Measurements from ENCODE around the gene HNRNPA2B1.
"Not testable (repeated sequence)": the region's sequence is repeated elsewhere in the genome, so short reads cannot be mapped to it uniquely, and the experiment has no call there.

The HNRNPA2B1 gene

GRCh38 chr7:26183545-26184280 lies 16.8 kb downstream of the HNRNPA2B1 start:
- DNase-seq, result no peak

DNA sequence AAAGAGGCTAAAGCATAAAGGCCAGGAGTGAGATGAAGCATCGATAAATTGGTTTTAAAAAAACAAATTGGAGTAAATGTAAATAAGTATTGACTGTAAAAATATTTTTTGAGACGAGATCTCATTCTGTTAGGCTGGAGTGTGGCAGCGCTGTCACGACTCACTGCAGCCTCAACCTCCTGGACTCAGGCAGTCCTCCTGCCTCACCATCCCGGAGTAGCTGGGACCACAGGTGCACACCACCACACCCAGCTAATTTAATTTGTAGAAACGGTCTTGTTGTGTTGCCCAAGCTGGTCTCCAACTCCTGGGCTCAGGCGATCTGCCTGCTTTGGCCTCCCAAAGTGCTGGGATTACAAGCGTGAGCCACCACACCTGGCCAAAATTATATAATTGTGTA lies 17.8 kb downstream of the HNRNPA2B1 start:
- no peak for DNase-seq

GRCh38 chr7:26182283-26182682 lies 18.3 kb downstream of the HNRNPA2B1 start:
- DNase-seq, result no peak

GRCh38 chr7:26181474-26182227 lies 18.9 kb downstream of the HNRNPA2B1 start:
- no peak for DNase-seq

DNA sequence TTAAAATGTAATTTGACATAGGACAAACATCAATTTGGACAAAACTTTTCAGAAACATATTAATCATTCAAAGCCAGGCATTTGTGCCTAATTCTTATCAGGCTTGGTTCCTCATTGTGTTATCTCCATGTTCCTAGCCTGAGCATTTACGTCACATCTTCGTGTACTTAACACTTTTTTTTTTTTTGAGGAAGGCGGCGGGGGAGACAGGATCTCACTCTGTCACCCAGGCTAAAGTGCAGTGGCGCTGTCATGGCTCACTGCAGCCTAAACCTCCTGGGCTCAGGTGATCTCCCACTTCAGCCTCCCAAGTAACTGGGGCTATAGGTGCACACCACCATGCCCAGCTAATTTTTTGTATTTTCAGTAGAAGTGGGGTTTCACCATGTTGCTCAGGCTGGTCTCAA lies 19.8 kb downstream of the HNRNPA2B1 start:
- no peak for DNase-seq

DNA sequence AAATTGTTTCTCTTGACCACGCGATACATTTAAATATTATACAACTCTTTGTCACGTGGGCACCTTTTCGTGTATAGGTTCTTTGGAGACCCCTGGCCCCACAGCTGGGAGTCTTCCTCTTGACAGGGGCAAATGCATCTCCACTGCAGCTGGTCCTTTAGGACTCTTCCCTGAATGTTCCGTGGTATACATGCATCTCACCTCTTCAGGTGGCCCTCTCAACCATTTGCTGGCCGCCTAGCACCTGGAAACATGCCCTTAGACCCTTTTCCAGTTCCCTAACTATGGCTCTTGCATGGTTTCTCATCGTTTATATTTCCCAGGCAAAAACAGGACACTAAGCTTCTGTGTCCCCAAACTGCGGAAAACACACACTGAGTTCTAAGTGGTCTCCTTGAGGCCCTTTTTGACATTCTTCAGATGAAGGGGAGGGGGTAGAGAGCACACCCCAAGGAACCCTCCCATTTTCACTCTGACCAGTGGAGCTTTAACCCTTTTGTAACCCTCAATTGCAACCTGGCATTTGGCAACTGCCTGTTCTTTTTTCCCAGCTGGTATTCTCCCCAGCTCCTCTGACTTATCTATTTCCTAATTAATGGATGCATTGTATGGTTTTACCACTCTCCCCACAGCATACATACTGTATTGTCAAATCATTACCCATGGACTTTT lies 20.6 kb downstream of the HNRNPA2B1 start:
- DNase-seq, result no peak

GRCh38 chr7:26179422-26179821 lies 21.1 kb downstream of the HNRNPA2B1 start:
- DNase-seq, result no peak

DNA sequence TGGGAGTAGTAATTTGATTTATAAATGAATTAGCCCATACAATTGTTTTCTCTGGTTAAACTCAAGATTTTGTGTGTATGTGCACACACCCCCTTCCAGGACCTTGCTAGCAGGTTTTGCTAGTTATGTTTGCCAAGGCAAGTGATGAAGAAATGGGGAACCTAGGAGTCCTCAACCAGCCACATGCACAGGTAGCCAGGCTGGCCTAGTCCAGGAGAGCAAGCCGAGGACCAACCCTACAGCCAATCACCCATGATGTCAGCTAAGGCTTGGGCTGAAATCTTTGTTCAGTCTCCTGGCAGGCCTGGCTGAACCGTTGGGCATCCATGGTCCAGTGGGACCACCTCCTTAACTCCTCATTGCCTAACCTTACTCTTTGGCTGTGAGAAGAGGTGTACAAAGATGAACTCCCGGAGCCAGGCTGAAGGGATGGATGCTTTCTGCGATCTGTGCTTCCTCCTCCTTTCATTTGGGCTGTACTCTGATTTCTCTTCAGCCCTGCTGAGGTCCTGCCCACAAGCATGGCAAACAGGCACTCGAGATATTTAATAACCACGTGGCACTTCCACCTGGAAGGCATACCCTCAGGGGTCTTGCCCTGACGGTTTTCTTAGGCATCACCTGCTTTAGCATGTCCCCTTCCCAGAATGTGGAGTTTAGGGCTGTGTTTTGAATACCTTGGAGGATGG lies 22.1 kb downstream of the HNRNPA2B1 start:
- DNase-seq, result no peak

DNA sequence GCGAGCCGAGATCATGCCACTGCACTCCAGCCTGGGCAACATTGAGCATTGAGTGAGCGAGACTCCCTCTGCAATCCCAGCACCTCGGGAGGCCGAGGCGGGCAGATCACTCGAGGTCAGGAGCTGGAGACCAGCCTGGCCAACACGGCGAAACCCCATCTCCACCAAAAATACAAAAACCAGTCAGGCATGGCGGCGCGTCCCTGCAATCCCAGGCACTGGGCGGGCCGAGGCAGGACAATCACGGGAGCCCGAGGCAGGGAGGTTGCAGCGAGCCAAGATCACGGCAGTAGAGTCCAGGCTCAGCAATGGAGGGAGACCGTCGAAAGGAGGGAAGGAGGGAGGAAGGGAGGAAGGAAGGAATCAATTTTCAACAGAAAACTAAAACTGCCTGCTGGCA lies 23.3 kb downstream of the HNRNPA2B1 start:
- DNase-seq, result not testable (repeated sequence)

DNA sequence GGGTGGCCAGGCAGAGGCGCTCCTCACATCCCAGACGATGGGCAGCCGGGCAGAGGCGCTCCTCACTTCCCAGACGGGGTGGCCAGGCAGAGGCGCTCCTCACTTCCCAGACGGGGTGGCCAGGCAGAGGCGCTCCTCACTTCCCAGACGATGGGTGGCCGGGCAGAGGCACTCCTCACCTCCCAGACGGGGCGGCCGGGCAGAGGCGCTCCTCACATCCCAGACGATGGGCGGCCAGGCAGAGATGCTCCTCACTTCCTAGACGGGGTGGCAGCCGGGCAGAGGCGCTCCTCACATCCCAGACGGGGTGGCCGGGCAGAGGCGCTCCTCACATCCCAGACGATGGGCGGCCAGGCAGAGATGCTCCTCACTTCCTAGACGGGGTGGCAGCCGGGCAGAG lies 23.9 kb downstream of the HNRNPA2B1 start:
- not testable (repeated sequence) for DNase-seq

- DNase-seq, result not testable (repeated sequence)
These were observed 24.6 kb downstream of the HNRNPA2B1 start for GRCh38 chr7:26175903-26176302.

- DNase-seq, result no peak
These were observed 28.5 kb downstream of the HNRNPA2B1 start for GRCh38 chr7:26172048-26172447.

DNA sequence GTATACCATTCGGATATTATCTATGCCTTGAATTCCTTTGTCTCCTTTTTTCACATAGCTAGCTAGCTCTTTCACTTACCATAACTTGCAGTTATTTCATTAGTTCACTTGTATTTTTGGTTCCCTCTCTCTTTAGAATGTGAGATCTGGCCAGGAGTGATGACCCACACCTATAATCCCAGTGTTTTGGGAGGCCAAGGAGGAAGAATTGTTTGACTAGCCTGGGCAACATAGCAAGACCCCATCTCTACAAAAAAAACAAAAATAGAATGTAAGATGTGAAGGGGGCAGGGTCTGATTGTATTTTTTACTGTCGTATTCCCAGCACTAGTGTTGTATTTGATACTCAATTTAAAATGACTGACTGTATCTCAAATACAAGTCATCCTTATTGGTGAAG lies 28.9 kb downstream of the HNRNPA2B1 start:
- no peak for DNase-seq

- DNase-seq, result no peak
These were observed 29.9 kb downstream of the HNRNPA2B1 start for GRCh38 chr7:26170663-26171062.

DNA sequence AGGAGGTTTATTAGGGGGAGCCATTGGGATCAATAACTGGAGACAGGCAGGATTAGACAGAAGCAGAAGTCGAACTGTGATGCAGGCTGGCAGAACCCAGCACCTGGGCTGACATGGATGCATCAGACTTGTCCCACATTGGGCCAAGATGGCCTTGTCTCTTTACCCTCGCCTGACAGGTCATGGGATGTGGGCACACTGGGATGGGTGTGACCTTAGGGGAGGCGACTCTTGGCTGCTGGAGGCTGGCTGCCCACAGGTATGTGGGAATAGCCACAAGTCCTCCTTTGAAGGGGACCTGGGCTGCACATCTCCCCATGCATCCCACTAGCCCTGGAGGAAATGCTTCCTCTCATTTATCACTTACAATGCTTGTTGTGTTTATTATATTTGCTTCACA lies 31.3 kb downstream of the HNRNPA2B1 start:
- DNase-seq, result no peak

- DNase-seq, result no peak
These were observed 32.0 kb downstream of the HNRNPA2B1 start for GRCh38 chr7:26168458-26169023.

DNA sequence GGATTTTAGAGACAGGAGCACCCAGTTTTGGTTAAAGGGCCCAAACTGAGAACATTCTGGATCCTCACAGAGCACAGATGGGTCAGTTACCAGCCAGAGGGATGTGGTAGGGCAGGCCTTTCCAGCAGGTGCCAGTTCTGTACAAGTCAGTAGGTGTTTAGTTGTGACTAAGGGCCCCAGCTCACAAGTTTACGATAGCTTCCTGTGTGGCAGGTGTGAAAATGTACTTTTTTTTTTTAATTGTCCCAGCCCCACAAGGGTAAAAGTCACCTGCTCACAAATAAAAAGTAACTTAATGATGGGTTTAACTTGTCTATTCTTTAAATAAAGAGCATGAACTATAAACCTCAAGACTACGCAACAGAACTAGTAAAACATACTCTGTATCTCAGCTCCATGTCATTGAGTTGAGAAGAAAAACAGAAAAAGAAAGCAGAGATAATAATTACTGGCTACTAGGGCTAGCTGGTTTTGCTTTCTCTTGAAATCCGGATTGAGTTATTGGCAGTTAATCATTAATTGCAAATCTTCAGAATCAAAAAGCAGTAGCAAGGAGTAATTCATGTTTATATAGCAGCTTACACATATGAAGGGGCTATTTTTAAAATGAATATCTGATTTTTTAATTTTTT lies 33.1 kb downstream of the HNRNPA2B1 start:
- no peak for DNase-seq

- DNase-seq, result no peak
These were observed 33.8 kb downstream of the HNRNPA2B1 start for GRCh38 chr7:26166684-26167266.

DNA sequence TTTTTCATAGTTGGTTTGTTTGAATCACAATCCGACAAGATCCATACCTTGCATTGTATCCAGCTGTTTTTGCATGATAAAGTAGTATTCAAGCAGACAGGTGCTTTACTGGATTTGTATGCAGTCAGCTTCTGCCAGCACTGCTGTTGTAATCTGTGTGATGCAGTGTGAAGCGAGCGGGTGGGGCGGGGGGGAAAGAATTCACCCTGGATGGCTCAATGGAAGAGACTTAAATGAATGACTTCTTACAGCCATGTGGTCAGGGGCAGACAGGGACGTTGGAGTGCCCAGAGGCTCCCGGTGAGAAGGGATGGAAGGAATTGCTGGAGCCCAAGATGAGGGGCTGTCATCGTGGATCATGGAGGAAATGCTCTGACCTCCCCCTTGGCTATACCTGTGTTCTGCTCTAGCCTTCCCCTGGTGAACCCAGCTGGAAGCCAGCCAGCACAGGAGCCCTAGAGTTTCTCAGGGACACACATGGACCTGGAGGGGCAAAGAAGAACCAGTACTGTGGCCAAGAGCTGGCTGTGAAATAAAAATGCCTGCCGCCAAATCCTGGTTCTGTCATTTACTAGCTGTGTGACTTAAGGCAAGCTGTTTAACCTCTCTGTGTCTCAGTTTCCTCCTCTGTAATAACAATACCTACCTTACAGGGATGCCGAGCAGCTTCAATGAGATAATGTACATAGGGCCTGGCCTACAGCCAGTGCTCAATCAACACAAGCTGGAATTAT lies 34.4 kb downstream of the HNRNPA2B1 start:
- no peak for DNase-seq

DNA sequence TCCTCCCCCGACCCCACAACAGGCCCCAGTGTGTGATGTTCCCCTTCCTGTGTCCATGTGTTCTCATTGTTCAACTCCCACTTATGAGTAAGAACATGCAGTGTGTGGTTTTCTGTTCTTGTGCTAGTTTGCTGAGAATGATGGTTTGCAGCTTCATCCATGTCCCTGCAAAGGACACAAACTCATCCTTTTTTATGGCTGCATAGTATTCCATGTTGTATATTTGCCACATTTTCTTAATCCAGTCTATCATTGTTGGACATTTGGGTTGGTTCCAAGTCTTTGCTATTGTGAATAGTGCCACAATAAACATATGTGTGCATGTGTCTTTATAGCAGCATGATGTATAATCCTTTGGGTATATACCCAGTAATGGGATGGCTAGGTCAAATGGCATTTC lies 36.7 kb downstream of the HNRNPA2B1 start:
- not testable (repeated sequence) for DNase-seq

DNA sequence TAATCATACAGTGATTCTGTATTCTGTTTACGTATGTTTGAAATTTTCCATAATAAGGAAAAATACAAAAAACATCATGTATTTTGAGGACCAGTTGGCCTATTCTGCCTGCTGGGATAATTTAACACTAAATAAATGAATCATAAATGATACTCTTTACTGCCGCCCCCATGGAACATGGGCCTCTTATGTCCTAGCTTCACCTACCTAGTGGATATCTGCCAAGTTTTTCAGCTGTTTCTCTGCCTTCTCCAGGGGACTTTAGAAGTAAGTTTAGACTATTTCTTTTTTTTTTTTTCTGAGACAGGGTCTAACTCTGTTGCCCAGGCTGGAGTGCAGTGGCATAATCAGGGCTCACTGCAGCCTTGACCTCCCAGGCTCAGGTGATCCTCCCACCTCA lies 38.1 kb downstream of the HNRNPA2B1 start:
- no peak for DNase-seq

Measured in activated naive CD4-positive, alpha-beta T cell treated with anti-CD3 and anti-CD28 coated beads, Interleukin-2, amount 50 U/mL, for 16 hours (primary cell).